ENCODE results near the gene ABHD16B.

ABHD16B gene

GRCh38 chr20:63855363-63856097 lies 5.8 kb upstream of the ABHD16B start:
- CTCF ChIA-PET = interaction anchor here (1.5 kb wide), 1 partner anchor 9 kb away, joined by 5 read pairs; no protein-coding TSS in a partner anchor
- H3K36me3 Mint-ChIP-seq = peaks cover under 1% of the 10 kb centered on the region
- DNase-seq = no peak
- peaks cover 58% of the 10 kb centered on the region for H3K27me3 Mint-ChIP-seq
- no peaks in the 10 kb centered on the region for H3K9me3 Mint-ChIP-seq
- no peak overlapping the region for H3K27ac Mint-ChIP-seq
- H3K4me3 Mint-ChIP-seq = no peak overlapping the region
- H3K4me1 Mint-ChIP-seq = peaks cover 30% of the 10 kb centered on the region

- Mint-ChIP-seq H3K27me3 (peaks cover 52% of the 10 kb centered on the region), H3K4me1 (peaks cover 26% of the 10 kb centered on the region), H3K27ac (no peak overlapping the region), H3K9me3 (no peaks in the 10 kb centered on the region), H3K4me3 (no peak overlapping the region), H3K36me3 (peaks cover 6% of the 10 kb centered on the region)
- CTCF ChIA-PET = no interaction called here
- no peak for DNase-seq
Observed at GRCh38 chr20:63856098-63856511, 5.2 kb upstream of the ABHD16B start.

- H3K36me3 Mint-ChIP-seq = peaks cover 8% of the 10 kb centered on the region
- CTCF ChIA-PET = interaction anchor here (1.0 kb wide), 2 partner anchors 71 to 320 kb away, joined by 3 to 4 read pairs; no protein-coding TSS in a partner anchor
- H3K4me3 Mint-ChIP-seq = no peak overlapping the region
- no peaks in the 10 kb centered on the region for H3K9me3 Mint-ChIP-seq
- peaks cover 36% of the 10 kb centered on the region for H3K27me3 Mint-ChIP-seq
- DNase-seq = no peak
- peaks cover 24% of the 10 kb centered on the region for H3K4me1 Mint-ChIP-seq
- H3K27ac Mint-ChIP-seq = no peak overlapping the region
Observed at GRCh38 chr20:63857764-63858392, 3.4 kb upstream of the ABHD16B start.

- Mint-ChIP-seq H3K36me3 (peaks cover 12% of the 10 kb centered on the region), H3K4me3 (no peak overlapping the region), H3K27ac (no peak overlapping the region), H3K9me3 (no peaks in the 10 kb centered on the region), H3K4me1 (peaks cover 30% of the 10 kb centered on the region), H3K27me3 (peaks cover 34% of the 10 kb centered on the region)
- CTCF ChIA-PET = interaction anchor here (0.9 to 1.0 kb wide), 3 partner anchors 72 to 321 kb away, joined by 3 to 4 read pairs (median 3); partner anchors contain the start of genes ARFRP1 and ZGPAT
- DNase-seq = no peak
Observed at GRCh38 chr20:63858393-63859165, 2.7 kb upstream of the ABHD16B start.

DNA sequence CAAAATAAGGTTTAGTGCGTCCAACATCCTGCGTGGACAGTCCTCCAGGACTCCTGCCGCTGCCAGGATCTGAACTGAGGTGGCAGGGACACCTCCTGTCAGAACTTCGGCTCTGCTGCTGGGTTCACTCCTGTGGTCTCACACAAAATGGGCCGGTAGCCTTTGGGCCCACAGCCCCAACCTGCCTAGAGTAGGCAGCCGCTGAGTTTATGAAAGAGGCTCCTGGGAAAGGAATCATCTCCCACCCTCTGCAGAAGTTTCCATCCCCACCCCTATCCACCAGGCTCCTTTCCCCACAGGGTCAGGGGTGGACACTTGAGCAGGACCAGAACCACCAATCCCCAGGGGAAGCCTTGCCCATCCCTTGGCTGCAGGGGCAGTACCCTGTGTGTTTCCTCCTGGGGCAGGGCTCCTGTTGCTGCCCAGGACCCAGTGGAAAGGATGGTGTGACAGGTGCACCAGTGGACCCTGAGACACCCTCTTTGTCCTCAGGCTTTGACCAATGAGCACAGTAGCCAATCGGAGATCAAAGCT lies 2.1 kb upstream of the ABHD16B start:
- no peak overlapping the region for H3K4me3 Mint-ChIP-seq
- no peaks in the 10 kb centered on the region for H3K9me3 Mint-ChIP-seq
- CTCF ChIA-PET = interaction anchor here (0.9 to 1.0 kb wide), 3 partner anchors 73 to 321 kb away, joined by 3 to 4 read pairs (median 3); partner anchors contain the start of genes ARFRP1 and ZGPAT
- no peak overlapping the region for H3K27ac Mint-ChIP-seq
- peaks cover 30% of the 10 kb centered on the region for H3K27me3 Mint-ChIP-seq
- DNase-seq = no peak
- peaks cover 12% of the 10 kb centered on the region for H3K36me3 Mint-ChIP-seq
- peaks cover 36% of the 10 kb centered on the region for H3K4me1 Mint-ChIP-seq

GRCh38 chr20:63860325-63861051 lies 810 bp upstream of the ABHD16B start:
- Mint-ChIP-seq H3K27me3 (peaks cover 27% of the 10 kb centered on the region), H3K27ac (no peak overlapping the region), H3K9me3 (no peaks in the 10 kb centered on the region), H3K4me1 (peaks cover 36% of the 10 kb centered on the region), H3K36me3 (peaks cover 12% of the 10 kb centered on the region), H3K4me3 (no peak overlapping the region)
- DNase-seq = no peak
- CTCF ChIA-PET = no interaction called here

GRCh38 chr20:63861981-63862901 lies 943 bp downstream of the ABHD16B start:
- CTCF ChIA-PET = interaction anchor here (3.3 kb wide), 1 partner anchor 155 kb away, joined by 14 read pairs; the partner anchor contains the start of genes ARFRP1 and ZGPAT
- no peak overlapping the region for H3K27ac Mint-ChIP-seq
- peaks cover 42% of the 10 kb centered on the region for H3K4me1 Mint-ChIP-seq
- no peak overlapping the region for H3K4me3 Mint-ChIP-seq
- H3K9me3 Mint-ChIP-seq = no peaks in the 10 kb centered on the region
- H3K27me3 Mint-ChIP-seq = peaks cover 16% of the 10 kb centered on the region
- DNase-seq = no peak
- H3K36me3 Mint-ChIP-seq = peaks cover 12% of the 10 kb centered on the region

DNA sequence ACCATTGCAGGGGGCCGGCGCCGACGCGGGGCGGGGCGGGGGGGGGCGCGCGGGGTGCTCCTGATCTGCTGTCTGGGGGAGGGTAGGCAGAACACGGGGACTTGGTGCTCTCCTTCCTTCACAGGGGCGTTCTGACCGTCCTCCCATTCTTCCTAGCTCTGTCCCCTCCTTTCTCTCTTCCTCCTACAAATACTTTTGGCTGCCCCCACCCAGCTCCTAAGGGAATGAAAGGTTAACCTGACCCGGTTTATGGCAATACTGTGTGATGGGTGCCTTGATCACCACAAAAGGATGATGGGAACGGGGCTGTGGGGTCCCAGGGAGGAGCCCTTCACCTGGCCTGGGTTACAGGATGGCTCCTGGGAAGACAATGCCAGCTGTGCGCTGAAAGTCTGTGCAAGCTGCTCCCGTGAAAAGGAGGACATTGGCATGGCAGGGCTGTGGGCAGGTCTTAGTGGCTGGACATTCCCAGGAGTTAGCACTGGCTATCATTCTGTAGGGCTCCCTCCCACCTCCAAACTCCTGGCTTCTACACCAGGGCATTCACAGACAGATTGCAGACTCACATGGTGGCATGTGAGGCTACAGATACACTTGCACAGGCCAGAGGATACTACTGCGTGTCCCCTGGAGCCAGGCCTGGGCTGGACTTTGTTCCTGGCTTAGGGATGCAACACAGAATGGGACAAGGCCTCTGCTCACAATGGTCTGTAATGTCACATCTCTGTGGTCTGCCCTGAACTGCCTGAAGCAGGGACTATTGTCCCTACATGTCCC lies 1.9 kb downstream of the ABHD16B start:
- Mint-ChIP-seq H3K4me3 (peak overlapping the region; percentile 91), H3K27ac (peak overlapping the region; percentile 94), H3K27me3 (peaks cover 7% of the 10 kb centered on the region), H3K36me3 (peaks cover 14% of the 10 kb centered on the region), H3K9me3 (no peaks in the 10 kb centered on the region), H3K4me1 (peaks cover 38% of the 10 kb centered on the region)
- CTCF ChIA-PET = interaction anchor here (1.4 to 3.3 kb wide), 5 partner anchors 8 to 367 kb away, joined by 4 to 14 read pairs (median 7); partner anchors contain the start of genes ARFRP1 and ZGPAT
- no peak for DNase-seq

- no peaks in the 10 kb centered on the region for H3K27me3 Mint-ChIP-seq
- H3K4me3 Mint-ChIP-seq = peak overlapping the region; percentile 91
- peaks cover 32% of the 10 kb centered on the region for H3K4me1 Mint-ChIP-seq
- H3K27ac Mint-ChIP-seq = peak overlapping the region; percentile 94
- CTCF ChIA-PET = interaction anchor here (0.6 to 3.3 kb wide), 10 partner anchors 9 to 368 kb away, joined by 3 to 14 read pairs (median 4); partner anchors contain the start of genes ARFRP1, LIME1, PTK6 and ZGPAT
- peaks cover 16% of the 10 kb centered on the region for H3K36me3 Mint-ChIP-seq
- peak; percentile 89 for DNase-seq
- H3K9me3 Mint-ChIP-seq = no peaks in the 10 kb centered on the region
Observed at GRCh38 chr20:63863798-63864544, 2.7 kb downstream of the ABHD16B start.

- CTCF ChIA-PET = interaction anchor here (0.6 to 3.3 kb wide), 11 partner anchors 10 to 368 kb away, joined by 3 to 14 read pairs (median 4); partner anchors contain the start of genes ARFRP1, LIME1, PTK6 and ZGPAT
- no peak for DNase-seq
- H3K4me1 Mint-ChIP-seq = peaks cover 27% of the 10 kb centered on the region
- H3K36me3 Mint-ChIP-seq = peaks cover 22% of the 10 kb centered on the region
- no peaks in the 10 kb centered on the region for H3K9me3 Mint-ChIP-seq
- H3K4me3 Mint-ChIP-seq = peak overlapping the region; percentile 91
- no peaks in the 10 kb centered on the region for H3K27me3 Mint-ChIP-seq
- peak overlapping the region; percentile 94 for H3K27ac Mint-ChIP-seq
Observed at GRCh38 chr20:63864545-63864977, 3.3 kb downstream of the ABHD16B start.

GRCh38 chr20:63864978-63865640 lies 3.8 kb downstream of the ABHD16B start, which contains the start of gene TPD52L2:
TPD52L2 (plus strand) TSS chr20:63865270; CDS start chr20:63865366, 96 bp downstream.
- Mint-ChIP-seq H3K36me3 (peaks cover 24% of the 10 kb centered on the region), H3K9me3 (no peaks in the 10 kb centered on the region), H3K27ac (peak within 1 kb of the TSS; percentile 94), H3K4me3 (peak within 1 kb of the TSS; percentile 91), H3K4me1 (peaks cover 25% of the 10 kb centered on the region), H3K27me3 (no peaks in the 10 kb centered on the region)
- peak; percentile 99 for DNase-seq
- CTCF ChIA-PET = interaction anchor here (0.6 to 3.3 kb wide), 12 partner anchors 10 to 369 kb away, joined by 3 to 14 read pairs (median 4); partner anchors contain the start of genes ARFRP1, LIME1, PTK6 and ZGPAT
